Lower leg skin (tissue), 4 donors: ENCODE results near the gene TTC7B. TPM values are rescaled to one million over a fixed set of nuclear protein-coding genes. Genes with fewer than 3 reads are reported as not detected.

Experiments
- DNase-seq, 2 donors: peaks; one replicate each; pipeline ENCODE4 v3.0.0-alpha.2; 2019; ENCODE audit warnings: low spot score in 2 of 2
- H3K4me3 ChIP-seq: fragments of 200-600 bp; sonication (generic); 2 replicates; pipeline ENCODE4 v1.5.1; 2017; ENCODE audit warnings: mild to moderate bottlenecking, low read depth; ENCODE audit not compliant: poor library complexity, severe bottlenecking
- CTCF ChIP-seq, 3 donors: fragments of 450-650 bp; IDR thresholded peaks; one replicate each; pipeline ENCODE4 v1.5.1; 2016; ENCODE audit warnings: antibody characterized with exemption in 3 of 3, mild to moderate bottlenecking in 3 of 3, moderate library complexity in 2 of 3
- POLR2A ChIP-seq, 2 donors: fragments of 450-650 bp; IDR thresholded peaks; one replicate each; pipeline ENCODE4 v1.6.1; 2016 to 2017; ENCODE audit warnings: antibody characterized with exemption in 2 of 2, mild to moderate bottlenecking in 1 of 2, moderate library complexity in 1 of 2
- WGBS, 2 donors: methylation state at CpG; one replicate each; pipeline ENCODE4 v1.1.5; 2018; 5-methylcytosine and 5-hydroxymethylcytosine counted together
- intact Hi-C: fragments of 100-400 bp; cut with DNase I; formaldehyde crosslinking; loops from one replicate; pipeline ENCODE4 v1.15.0; 2023; ENCODE audit warnings: low total_unique reads
- total RNA-seq, 4 donors: library from RNA; depleted of rRNA; stranded (reverse); fragments of >200 nt; gene quantifications; one replicate each; pipeline ENCODE4 v1.1.0, GENCODE V29; 2016

The TTC7B gene
- total RNA-seq, 4 donors from 2014 or later, result 10.3 to 28.7 (median 20.2) TPM

DNA sequence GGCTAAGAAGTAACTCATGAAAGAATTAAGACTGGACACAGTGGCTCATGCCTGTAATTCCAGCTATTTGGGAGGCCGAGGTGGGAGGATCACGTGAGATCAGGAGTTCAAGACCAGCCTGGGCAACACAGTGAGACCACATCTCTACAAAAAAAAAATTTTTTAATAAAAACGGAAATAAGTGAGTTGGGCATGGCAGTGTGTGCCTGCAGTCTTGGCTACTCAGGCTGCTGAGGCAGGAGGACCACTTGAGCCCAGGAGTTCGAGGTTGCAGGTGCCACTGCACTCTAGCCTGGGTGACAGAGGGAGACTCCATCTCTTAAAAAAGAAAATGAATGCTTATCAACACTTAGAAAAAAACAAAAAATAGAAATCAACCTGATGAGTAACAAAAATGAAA lies 301.7 kb downstream of the TTC7B start:
- 86 to 91% methylated on average over 4 of the region's 4 CpGs for WGBS, 2 donors
- no peak overlapping the region for H3K4me3 ChIP-seq
- intact Hi-C loops, result no loop called here
- TF ChIP-seq CTCF (IDR thresholded peaks at IDR 0.05), result no peak
- TF ChIP-seq POLR2A (IDR thresholded peaks at IDR 0.05), result no peak
- DNase-seq, result no peak

- intact Hi-C loops, result no loop called here
- TF ChIP-seq CTCF (IDR thresholded peaks at IDR 0.05), result no peak
- no peak for TF ChIP-seq POLR2A (IDR thresholded peaks at IDR 0.05)
- 68 to 72% methylated on average over 15 of the region's 15 CpGs for WGBS, 2 donors
- no peak for DNase-seq
- no peak overlapping the region for H3K4me3 ChIP-seq
These were observed 302.2 kb downstream of the TTC7B start for GRCh38 chr14:90514015-90514398.

DNA sequence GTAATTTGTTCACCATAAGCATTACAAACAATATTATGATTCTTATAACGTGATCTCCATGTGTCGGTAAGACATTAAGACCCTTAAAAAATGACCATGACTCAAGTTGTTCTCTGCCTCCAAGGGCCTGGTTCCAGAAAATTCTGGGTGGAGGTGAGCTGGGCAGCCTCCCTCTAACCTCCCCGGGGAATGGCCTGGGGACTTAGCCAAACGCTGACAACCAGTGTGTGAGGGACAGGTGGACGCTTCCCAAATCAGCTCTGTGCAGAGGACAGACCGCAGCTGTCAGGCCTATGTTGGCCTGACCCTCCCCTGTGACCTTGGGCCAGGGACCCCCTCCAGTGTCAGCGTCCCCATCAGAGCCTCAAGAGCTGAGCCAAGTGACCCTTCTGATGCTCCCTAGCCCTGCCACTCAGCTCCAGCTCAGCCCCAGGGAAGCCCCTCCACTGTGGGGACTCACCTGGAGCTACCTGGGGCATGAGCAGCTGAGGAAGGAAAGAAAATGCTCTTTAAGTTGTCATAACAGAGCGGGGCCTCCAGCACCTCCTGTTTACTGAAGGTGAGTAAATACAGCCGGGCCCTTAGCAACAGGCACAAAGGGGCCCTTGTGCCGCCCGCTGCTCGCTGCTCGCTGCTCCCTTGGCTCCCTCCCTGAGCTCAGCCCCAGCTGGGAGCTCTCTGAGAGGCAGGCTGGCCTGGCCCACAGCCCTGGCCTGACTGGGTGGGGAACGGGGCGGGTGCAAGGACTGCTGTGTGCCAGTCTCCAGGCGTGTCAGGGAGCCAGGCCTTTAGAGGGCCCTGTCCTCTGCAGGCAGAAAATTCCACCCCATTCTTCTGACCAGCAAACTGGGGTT lies 302.8 kb downstream of the TTC7B start:
- no peak for TF ChIP-seq CTCF (IDR thresholded peaks at IDR 0.05)
- TF ChIP-seq POLR2A (IDR thresholded peaks at IDR 0.05), result no peak
- intact Hi-C loops, result no loop called here
- WGBS, 2 donors, result 34 to 70% methylated on average over 10 to 16 of the region's 16 CpGs
- H3K4me3 ChIP-seq, result no peak overlapping the region
- DNase-seq, result no peak

DNA sequence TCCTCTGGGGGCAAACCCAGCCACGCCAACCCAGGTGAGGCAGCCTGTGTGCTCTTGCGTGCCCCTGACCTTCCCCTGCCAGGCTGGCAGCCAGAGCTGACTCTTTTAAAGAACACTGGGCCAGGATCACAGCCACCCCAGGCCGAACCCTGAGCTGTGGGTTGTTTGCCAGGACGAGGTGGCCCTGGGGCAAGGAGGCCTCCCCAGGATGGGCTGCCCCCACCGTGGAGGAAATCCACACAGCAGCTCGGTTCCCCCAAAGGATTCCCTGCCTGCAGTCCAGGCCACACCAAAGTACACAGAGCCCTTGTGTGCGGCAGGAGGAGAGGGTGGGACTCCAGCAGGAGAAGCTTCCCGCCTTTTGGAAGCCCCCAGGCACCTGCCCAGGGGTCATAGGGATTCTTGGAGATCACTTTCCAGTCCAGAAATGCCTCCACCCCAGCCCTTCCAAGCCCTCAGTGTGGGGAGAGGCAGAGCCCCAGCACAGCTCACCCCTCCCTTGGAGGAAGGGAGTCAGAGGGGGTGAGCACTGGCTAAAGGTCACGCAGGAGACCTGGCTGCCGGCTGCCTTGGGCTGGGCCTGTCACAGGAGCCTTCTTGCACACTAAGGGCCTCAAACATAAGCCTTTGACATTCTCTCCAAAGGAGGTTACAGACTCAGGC lies 303.8 kb downstream of the TTC7B start:
- TF ChIP-seq CTCF (IDR thresholded peaks at IDR 0.05) (no peak), POLR2A (IDR thresholded peaks at IDR 0.05) (no peak)
- no peak for DNase-seq
- 48 to 75% methylated on average over 9 to 10 of the region's 10 CpGs for WGBS, 2 donors
- intact Hi-C loops, result no loop called here
- no peak overlapping the region for H3K4me3 ChIP-seq

GRCh38 chr14:90511795-90512328 lies 304.4 kb downstream of the TTC7B start:
- intact Hi-C loops, result no loop called here
- no peak for TF ChIP-seq POLR2A (IDR thresholded peaks at IDR 0.05)
- TF ChIP-seq CTCF (IDR thresholded peaks at IDR 0.05), result no peak
- no peak overlapping the region for H3K4me3 ChIP-seq
- no peak for DNase-seq
- WGBS, 2 donors, result 54 to 71% methylated on average over 9 of the region's 9 CpGs
